ENCODE measurements around the gene FAM13A.

The FAM13A gene

DNA sequence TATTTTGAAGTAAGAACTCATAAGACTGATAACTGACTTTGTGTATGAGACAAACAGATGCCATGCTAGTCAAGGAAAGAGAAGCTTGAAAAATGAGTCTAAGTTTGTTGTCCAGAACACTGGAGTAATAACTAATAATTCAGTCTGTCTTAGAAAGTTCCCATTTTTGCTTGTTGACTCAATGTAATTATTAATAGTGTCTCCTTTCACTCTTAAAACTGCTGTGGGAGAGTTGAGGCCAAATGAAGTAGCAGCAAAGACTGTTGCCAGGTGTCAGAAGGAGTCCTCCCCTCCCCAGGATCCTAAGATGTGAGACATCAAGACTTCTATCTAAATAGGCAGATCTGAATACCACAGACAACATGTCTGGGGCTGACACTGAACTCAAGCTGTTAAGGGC, 20.8 kb upstream of the FAM13A start:
- H3K36me3 ChIP-seq (ENCODE audit: low read length): no peaks in the 10 kb centered on the region
- no peak overlapping the region for H3K9ac ChIP-seq (ENCODE audit: low read length)
- H3K27me3 ChIP-seq (ENCODE audit: low read length): no peaks in the 10 kb centered on the region
- no peaks in the 10 kb centered on the region for H3K79me2 ChIP-seq (ENCODE audit: insufficient read depth, low read length)
- no peaks in the 10 kb centered on the region for H3K9me2 ChIP-seq (replicated peaks; ENCODE audit: insufficient read depth, low read length)
- H3K9me3 ChIP-seq (ENCODE audit: insufficient read depth, low read length): no peaks in the 10 kb centered on the region
- H2AFZ ChIP-seq (ENCODE audit: low read depth, low read length, severe bottlenecking): no peak overlapping the region
- no peak overlapping the region for H3K27ac ChIP-seq (ENCODE audit: low read depth, low read length)
- H3F3A ChIP-seq (ENCODE audit: insufficient read depth): no peaks in the 10 kb centered on the region
- H4K20me1 ChIP-seq (ENCODE audit: low read depth, low read length): no peaks in the 10 kb centered on the region
- no peak for TF ChIP-seq EZH2phosphoT487 (conservative IDR thresholded peaks at IDR 0.05; ENCODE audit: low read length)
- TF ChIP-seq, protein P1, sequence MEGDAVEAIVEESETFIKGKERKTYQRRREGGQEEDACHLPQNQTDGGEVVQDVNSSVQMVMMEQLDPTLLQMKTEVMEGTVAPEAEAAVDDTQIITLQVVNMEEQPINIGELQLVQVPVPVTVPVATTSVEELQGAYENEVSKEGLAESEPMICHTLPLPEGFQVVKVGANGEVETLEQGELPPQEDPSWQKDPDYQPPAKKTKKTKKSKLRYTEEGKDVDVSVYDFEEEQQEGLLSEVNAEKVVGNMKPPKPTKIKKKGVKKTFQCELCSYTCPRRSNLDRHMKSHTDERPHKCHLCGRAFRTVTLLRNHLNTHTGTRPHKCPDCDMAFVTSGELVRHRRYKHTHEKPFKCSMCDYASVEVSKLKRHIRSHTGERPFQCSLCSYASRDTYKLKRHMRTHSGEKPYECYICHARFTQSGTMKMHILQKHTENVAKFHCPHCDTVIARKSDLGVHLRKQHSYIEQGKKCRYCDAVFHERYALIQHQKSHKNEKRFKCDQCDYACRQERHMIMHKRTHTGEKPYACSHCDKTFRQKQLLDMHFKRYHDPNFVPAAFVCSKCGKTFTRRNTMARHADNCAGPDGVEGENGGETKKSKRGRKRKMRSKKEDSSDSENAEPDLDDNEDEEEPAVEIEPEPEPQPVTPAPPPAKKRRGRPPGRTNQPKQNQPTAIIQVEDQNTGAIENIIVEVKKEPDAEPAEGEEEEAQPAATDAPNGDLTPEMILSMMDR (IDR thresholded peaks at IDR 0.05; ENCODE audit: insufficient read depth, low read length, poor library complexity, severe bottlenecking): no peak
- no peak overlapping the region for H3K4me2 ChIP-seq (ENCODE audit: low read depth, low read length, poor library complexity, severe bottlenecking)
- no peak overlapping the region for H3K4me3 ChIP-seq (ENCODE audit: insufficient read depth, low read length, poor library complexity, severe bottlenecking)

DNA sequence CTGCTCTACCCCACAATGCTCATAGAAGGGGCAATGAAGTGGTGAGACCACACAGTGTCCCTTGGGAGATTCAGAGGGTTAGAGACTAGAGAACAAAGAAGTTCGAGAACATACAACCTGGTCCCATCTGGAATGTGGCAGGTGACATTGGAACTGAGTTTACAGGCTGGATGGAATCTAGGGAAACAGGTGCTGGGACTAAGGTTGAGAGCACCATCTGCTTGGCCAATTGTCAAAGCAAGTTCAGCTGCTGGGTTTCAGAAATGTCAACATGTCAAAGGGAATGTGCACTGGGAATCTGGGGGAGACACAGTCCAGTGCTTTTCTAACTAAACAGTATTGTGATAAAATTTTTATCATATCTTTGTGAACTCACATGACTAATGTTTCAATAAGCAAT, 15.9 kb upstream of the FAM13A start:
- Histone ChIP-seq H3K36me3 (ENCODE audit: low read length) (no peaks in the 10 kb centered on the region), H3K79me2 (ENCODE audit: insufficient read depth, low read length) (no peaks in the 10 kb centered on the region), H3K9ac (ENCODE audit: low read length) (no peak overlapping the region), H3K27me3 (ENCODE audit: low read length) (no peaks in the 10 kb centered on the region), H2AFZ (ENCODE audit: low read depth, low read length, severe bottlenecking) (no peak overlapping the region), H3F3A (ENCODE audit: insufficient read depth) (no peaks in the 10 kb centered on the region), H4K20me1 (ENCODE audit: low read depth, low read length) (no peaks in the 10 kb centered on the region), H3K4me2 (ENCODE audit: low read depth, low read length, poor library complexity, severe bottlenecking) (no peak overlapping the region), H3K9me2 (replicated peaks; ENCODE audit: insufficient read depth, low read length) (no peaks in the 10 kb centered on the region), H3K9me3 (ENCODE audit: insufficient read depth, low read length) (no peaks in the 10 kb centered on the region), H3K27ac (ENCODE audit: low read depth, low read length) (no peak overlapping the region), H3K4me3 (ENCODE audit: insufficient read depth, low read length, poor library complexity, severe bottlenecking) (no peak overlapping the region)
- TF ChIP-seq, protein P1 (IDR thresholded peaks at IDR 0.05; ENCODE audit: insufficient read depth, low read length, poor library complexity, severe bottlenecking): no peak

DNA sequence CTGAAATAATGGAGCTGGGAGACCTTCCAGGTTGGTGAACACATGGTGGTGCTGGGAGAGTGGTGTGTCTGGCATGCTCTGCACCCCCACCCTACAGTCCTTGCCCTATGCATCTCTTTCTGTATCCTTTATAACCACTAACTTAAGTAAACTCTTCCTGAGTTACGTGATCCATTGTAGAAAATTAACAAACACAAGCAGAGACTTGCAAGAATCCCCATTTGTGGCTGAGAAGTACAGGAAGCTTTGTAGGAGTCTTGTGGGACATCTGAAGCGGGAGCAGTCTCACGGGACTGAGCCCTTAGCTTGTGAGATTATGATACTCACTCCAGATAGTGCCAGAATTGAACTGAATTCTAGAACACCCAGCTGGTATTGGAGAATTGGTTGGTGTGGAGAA, 14.3 kb upstream of the FAM13A start:
- Histone ChIP-seq H4K20me1 (ENCODE audit: low read depth, low read length) (no peaks in the 10 kb centered on the region), H3K4me3 (ENCODE audit: insufficient read depth, low read length, poor library complexity, severe bottlenecking) (no peak overlapping the region), H3K9me3 (ENCODE audit: insufficient read depth, low read length) (no peaks in the 10 kb centered on the region), H3K4me2 (ENCODE audit: low read depth, low read length, poor library complexity, severe bottlenecking) (no peak overlapping the region), H3K27me3 (ENCODE audit: low read length) (no peaks in the 10 kb centered on the region), H3F3A (ENCODE audit: insufficient read depth) (no peaks in the 10 kb centered on the region), H3K27ac (ENCODE audit: low read depth, low read length) (no peak overlapping the region), H3K9me2 (replicated peaks; ENCODE audit: insufficient read depth, low read length) (no peaks in the 10 kb centered on the region), H2AFZ (ENCODE audit: low read depth, low read length, severe bottlenecking) (no peak overlapping the region), H3K9ac (ENCODE audit: low read length) (no peak overlapping the region), H3K79me2 (ENCODE audit: insufficient read depth, low read length) (no peaks in the 10 kb centered on the region), H3K36me3 (ENCODE audit: low read length) (no peaks in the 10 kb centered on the region)
- TF ChIP-seq EZH2phosphoT487 (conservative IDR thresholded peaks at IDR 0.05; ENCODE audit: low read length): no peak
- TF ChIP-seq, protein P1 (IDR thresholded peaks at IDR 0.05; ENCODE audit: insufficient read depth, low read length, poor library complexity, severe bottlenecking): no peak

DNA sequence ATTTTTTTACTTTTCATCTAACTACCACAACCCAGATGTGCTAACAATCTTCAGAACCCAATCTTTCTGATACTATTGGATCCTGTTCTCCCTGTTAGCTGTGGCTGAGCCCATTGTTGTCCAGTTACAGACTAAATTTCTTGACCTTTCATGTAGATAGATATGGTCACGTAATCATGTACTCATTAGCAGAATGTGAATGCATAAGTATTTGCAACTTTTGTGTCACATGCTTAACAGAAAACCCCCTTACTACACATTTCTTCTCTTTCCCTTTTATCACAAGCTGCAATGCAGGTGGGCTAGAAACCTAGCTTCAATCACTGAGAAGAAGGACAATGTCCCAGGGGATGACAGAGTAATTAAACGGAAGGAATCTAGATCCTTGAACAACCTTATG, 13.1 kb upstream of the FAM13A start:
- Histone ChIP-seq H2AFZ (ENCODE audit: low read depth, low read length, severe bottlenecking) (no peak overlapping the region), H3K9me2 (replicated peaks; ENCODE audit: insufficient read depth, low read length) (no peaks in the 10 kb centered on the region), H3K79me2 (ENCODE audit: insufficient read depth, low read length) (no peaks in the 10 kb centered on the region), H3K27me3 (ENCODE audit: low read length) (no peaks in the 10 kb centered on the region), H3F3A (ENCODE audit: insufficient read depth) (no peaks in the 10 kb centered on the region), H3K27ac (ENCODE audit: low read depth, low read length) (no peak overlapping the region), H3K9me3 (ENCODE audit: insufficient read depth, low read length) (no peaks in the 10 kb centered on the region), H3K4me2 (ENCODE audit: low read depth, low read length, poor library complexity, severe bottlenecking) (no peak overlapping the region), H3K9ac (ENCODE audit: low read length) (no peak overlapping the region), H3K4me3 (ENCODE audit: insufficient read depth, low read length, poor library complexity, severe bottlenecking) (no peak overlapping the region), H3K36me3 (ENCODE audit: low read length) (no peaks in the 10 kb centered on the region), H4K20me1 (ENCODE audit: low read depth, low read length) (no peaks in the 10 kb centered on the region)
- TF ChIP-seq, protein P1 (IDR thresholded peaks at IDR 0.05; ENCODE audit: insufficient read depth, low read length, poor library complexity, severe bottlenecking): no peak
- TF ChIP-seq EZH2phosphoT487 (conservative IDR thresholded peaks at IDR 0.05; ENCODE audit: low read length): no peak
